ACC112 (cell line): ENCODE results near the gene PHLDB3.
"Not testable (repeated sequence)": the region's sequence is repeated elsewhere in the genome, so short reads cannot be mapped to it uniquely, and the experiment has no call there.

Source experiments
- H2AFZ ChIP-seq: fragments of 200-600 bp; sonication (generic); one replicate; pipeline ENCODE4 v1.6.0; 2017; ENCODE audit warnings: antibody characterized with exemption, low read length; ENCODE audit not compliant: unreplicated experiment
- H3K27ac ChIP-seq: fragments of 200-600 bp; sonication (generic); 2 replicates; pipeline ENCODE4 v1.5.1; 2014; ENCODE audit warnings: low read depth, mild to moderate bottlenecking, antibody characterized with exemption, low read length, moderate library complexity
- H3K27me3 ChIP-seq: fragments of 200-600 bp; sonication (generic); 2 replicates; pipeline ENCODE4 v1.6.1; 2014; ENCODE audit warnings: mild to moderate bottlenecking, antibody characterized with exemption, low read length, moderate library complexity, mixed read lengths; ENCODE audit not compliant: insufficient read depth
- H3K36me3 ChIP-seq: fragments of 200-600 bp; sonication (generic); 2 replicates; pipeline ENCODE4 v1.6.1; 2016; ENCODE audit warnings: mild to moderate bottlenecking, antibody characterized with exemption, low read length, moderate library complexity, mixed read lengths; ENCODE audit not compliant: insufficient read depth
- H3K4me1 ChIP-seq: fragments of 200-600 bp; sonication (generic); one replicate; pipeline ENCODE4 v1.6.1; 2016; ENCODE audit warnings: low read length, mixed read lengths; ENCODE audit not compliant: insufficient read depth, unreplicated experiment, control insufficient read depth
- H3K4me3 ChIP-seq: fragments of 200-600 bp; sonication (generic); 2 replicates; pipeline ENCODE4 v1.5.1; 2014; ENCODE audit warnings: mild to moderate bottlenecking, low read depth, low read length
- H3K79me2 ChIP-seq: fragments of 200-600 bp; sonication (generic); one replicate; pipeline ENCODE4 v1.6.0; 2016; ENCODE audit warnings: low read length; ENCODE audit not compliant: control insufficient read depth, unreplicated experiment, insufficient read depth

Gene PHLDB3

DNA sequence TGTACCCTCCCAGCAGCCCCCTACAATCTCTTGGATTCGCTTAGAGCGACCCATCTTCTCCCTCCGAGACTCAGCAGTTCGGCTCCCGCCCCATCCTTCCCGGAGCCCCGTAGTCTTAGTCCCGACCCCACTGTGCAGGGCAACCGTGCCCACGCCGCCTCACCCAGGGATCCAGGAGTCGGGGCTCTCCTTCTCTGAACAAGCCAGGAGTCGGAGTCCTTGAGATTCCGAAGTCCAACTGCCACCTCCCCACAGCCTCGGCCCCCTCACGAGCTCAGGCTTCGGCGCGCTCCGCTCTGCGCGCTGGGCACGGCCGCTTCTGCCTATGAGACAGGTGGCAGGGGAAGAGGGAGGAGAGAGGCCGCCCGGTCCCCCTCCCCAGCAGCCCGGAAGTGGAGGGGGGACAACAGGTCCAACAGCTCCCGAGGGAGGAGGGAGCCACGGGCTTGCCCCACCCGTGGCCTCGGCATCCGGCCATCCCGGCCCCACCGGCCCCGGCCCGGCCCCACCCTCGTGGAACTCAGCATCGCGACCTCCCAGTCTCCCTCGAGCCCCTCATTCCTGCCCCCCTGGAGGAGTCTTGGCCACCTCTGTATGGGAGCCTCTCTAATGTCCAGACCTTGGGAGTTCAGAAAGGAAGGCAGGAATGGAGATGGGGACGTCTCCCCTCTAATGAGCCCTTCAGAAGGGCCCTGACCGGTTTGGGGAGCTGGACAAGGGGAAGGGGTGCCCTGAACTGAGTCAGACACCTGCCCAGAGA is at the start of gene PHLDB3:
TSS of gene PHLDB3 (minus strand) at position 321 of the 760 bp plus-strand sequence. CDS start 628 bp downstream, outside the sequence.
- Histone ChIP-seq H3K36me3 (no peaks in the 10 kb centered on the region), H3K79me2 (no peaks in the 10 kb centered on the region), H3K4me1 (peaks cover 9% of the 10 kb centered on the region), H3K27ac (peak within 1 kb of the TSS; percentile 22; the same call in 1 of the 2 replicates), H3K27me3 (no peaks in the 10 kb centered on the region), H2AFZ (peak within 1 kb of the TSS; percentile 81), H3K4me3 (peak within 1 kb of the TSS; percentile 90)

DNA sequence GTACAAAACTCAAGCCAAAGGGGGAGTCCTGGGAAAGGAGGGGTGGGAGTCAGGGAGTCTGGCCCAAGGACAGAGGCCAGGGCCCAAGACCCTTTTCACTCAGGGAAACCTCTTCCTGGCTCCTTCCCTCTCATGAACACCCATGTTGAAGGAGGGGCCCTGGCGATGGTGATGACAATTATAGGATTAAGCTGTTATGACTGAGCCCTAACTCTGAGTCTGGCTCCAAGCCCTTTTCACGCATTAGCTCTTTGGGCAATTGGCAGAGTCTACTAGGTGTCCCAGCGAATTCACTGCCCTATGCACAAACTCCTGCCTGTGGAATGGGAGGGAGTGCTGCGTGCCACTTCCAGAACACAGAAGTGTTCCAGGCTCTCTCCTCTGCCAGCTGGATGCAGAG is 49.1 kb upstream of the PHLDB3 start:
- H3K27ac ChIP-seq, result no peak overlapping the region
- H3K79me2 ChIP-seq, result no peaks in the 10 kb centered on the region

GRCh38 chr19:43552616-43553015 is 48.1 kb upstream of the PHLDB3 start:
- H3K79me2 ChIP-seq, result no peaks in the 10 kb centered on the region
- no peak overlapping the region for H3K27ac ChIP-seq
- H3K4me1 ChIP-seq, result no peaks in the 10 kb centered on the region
- H3K36me3 ChIP-seq, result no peaks in the 10 kb centered on the region
- H2AFZ ChIP-seq, result no peak overlapping the region
- no peak overlapping the region for H3K4me3 ChIP-seq
- no peaks in the 10 kb centered on the region for H3K27me3 ChIP-seq

More for the DNA sequence above, 49.1 kb upstream of the PHLDB3 start:
- no peak overlapping the region for H3K4me3 ChIP-seq
- peaks cover 3% of the 10 kb centered on the region for H3K4me1 ChIP-seq
- H3K36me3 ChIP-seq, result no peaks in the 10 kb centered on the region
- H2AFZ ChIP-seq, result no peak overlapping the region
- H3K27me3 ChIP-seq, result no peaks in the 10 kb centered on the region

DNA sequence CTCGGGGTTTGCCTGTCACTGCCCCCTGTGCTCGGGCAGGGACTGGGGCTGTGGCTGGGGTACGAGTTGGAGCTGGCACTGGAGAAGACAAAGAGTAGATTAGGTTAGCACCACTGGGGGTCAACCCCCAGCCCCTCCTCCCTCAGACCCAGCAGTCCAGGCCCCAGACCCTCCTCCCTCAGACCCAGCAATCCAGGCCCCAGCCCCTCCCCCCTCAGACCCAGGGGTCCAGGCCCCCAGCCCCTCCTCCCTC is 47.6 kb upstream of the PHLDB3 start:
- Histone ChIP-seq H3K79me2 (no peaks in the 10 kb centered on the region), H2AFZ (no peak overlapping the region), H3K27me3 (no peaks in the 10 kb centered on the region), H3K4me1 (no peaks in the 10 kb centered on the region), H3K4me3 (no peak overlapping the region), H3K36me3 (no peaks in the 10 kb centered on the region), H3K27ac (no peak overlapping the region)

GRCh38 chr19:43551399-43552197 is 47.1 kb upstream of the PHLDB3 start:
- Histone ChIP-seq H3K4me1 (no peaks in the 10 kb centered on the region), H2AFZ (no peak overlapping the region), H3K27me3 (no peaks in the 10 kb centered on the region), H3K4me3 (no peak overlapping the region), H3K36me3 (no peaks in the 10 kb centered on the region), H3K79me2 (no peaks in the 10 kb centered on the region), H3K27ac (no peak overlapping the region)

DNA sequence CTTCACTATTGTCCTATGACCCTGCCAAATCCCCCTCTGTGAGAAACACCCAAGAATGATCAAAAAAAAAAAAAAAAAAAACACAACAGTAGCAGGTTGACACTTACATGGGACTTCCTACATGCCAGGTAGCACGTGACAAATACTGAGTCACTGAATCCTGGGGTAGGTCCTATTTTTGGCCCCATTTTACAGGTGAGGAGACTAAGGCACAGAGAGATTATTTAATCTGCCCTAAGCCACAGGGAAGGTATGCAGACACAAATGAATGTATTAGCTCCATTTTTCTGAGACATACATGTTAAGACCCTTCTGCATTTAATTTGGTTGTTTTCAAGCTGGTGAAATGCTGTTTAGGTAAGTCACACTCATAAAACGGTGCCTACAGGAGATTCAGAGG is 44.2 kb upstream of the PHLDB3 start:
- no peak overlapping the region for H2AFZ ChIP-seq
- H3K27me3 ChIP-seq, result no peaks in the 10 kb centered on the region
- no peak overlapping the region for H3K27ac ChIP-seq
- H3K4me3 ChIP-seq, result no peak overlapping the region
- H3K36me3 ChIP-seq, result no peaks in the 10 kb centered on the region
- no peaks in the 10 kb centered on the region for H3K79me2 ChIP-seq
- no peaks in the 10 kb centered on the region for H3K4me1 ChIP-seq

- not testable (repeated sequence) for H3K4me3 ChIP-seq, H3K27ac ChIP-seq, H3K27me3 ChIP-seq, H2AFZ ChIP-seq, H3K4me1 ChIP-seq, H3K36me3 ChIP-seq, H3K79me2 ChIP-seq
Observed at GRCh38 chr19:43547926-43548325, 43.4 kb upstream of the PHLDB3 start.

DNA sequence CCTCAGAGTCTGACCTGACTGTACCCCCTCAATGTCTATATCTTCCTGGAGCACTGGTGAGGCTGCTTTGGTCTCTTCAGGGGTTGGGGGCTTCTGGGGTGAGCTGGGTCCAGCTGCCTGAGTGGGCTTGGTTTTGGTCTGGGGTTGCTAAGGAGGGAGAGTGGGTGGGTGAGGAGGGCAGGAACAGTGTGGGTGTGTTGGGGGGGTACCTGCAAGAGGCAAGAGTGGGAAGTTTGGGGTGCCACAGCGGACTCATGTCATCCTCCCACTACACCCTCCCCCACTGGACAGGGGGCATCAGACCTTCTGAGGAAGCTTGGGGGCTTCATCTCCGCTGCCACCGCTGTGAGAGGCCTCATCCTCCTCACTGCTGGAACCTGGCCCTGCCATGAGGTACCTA is 42.0 kb upstream of the PHLDB3 start:
- Histone ChIP-seq H3K27ac (no peak overlapping the region), H3K36me3 (no peaks in the 10 kb centered on the region)

GRCh38 chr19:43545981-43546380 is 41.4 kb upstream of the PHLDB3 start:
- Histone ChIP-seq H3K36me3 (no peaks in the 10 kb centered on the region), H3K79me2 (no peaks in the 10 kb centered on the region), H3K27me3 (no peaks in the 10 kb centered on the region)

More for the DNA sequence above, 42.0 kb upstream of the PHLDB3 start:
- Histone ChIP-seq H3K4me3 (no peak overlapping the region), H2AFZ (no peak overlapping the region), H3K79me2 (no peaks in the 10 kb centered on the region), H3K4me1 (no peaks in the 10 kb centered on the region), H3K27me3 (no peaks in the 10 kb centered on the region)

GRCh38 chr19:43545276-43545675 is 40.7 kb upstream of the PHLDB3 start:
- H3K4me1 ChIP-seq, result no peaks in the 10 kb centered on the region
- H3K36me3 ChIP-seq, result no peaks in the 10 kb centered on the region
- H3K79me2 ChIP-seq, result no peaks in the 10 kb centered on the region
- H3K27me3 ChIP-seq, result no peaks in the 10 kb centered on the region
- H3K4me3 ChIP-seq, result no peak overlapping the region
- H3K27ac ChIP-seq, result no peak overlapping the region
- no peak overlapping the region for H2AFZ ChIP-seq

More at GRCh38 chr19:43545981-43546380, 41.4 kb upstream of the PHLDB3 start:
- no peaks in the 10 kb centered on the region for H3K4me1 ChIP-seq
- no peak overlapping the region for H2AFZ ChIP-seq
- no peak overlapping the region for H3K27ac ChIP-seq
- H3K4me3 ChIP-seq, result no peak overlapping the region

- no peak overlapping the region for H3K4me3 ChIP-seq
- no peaks in the 10 kb centered on the region for H3K4me1 ChIP-seq
- peaks cover 2% of the 10 kb centered on the region for H3K36me3 ChIP-seq
- no peaks in the 10 kb centered on the region for H3K79me2 ChIP-seq
- no peaks in the 10 kb centered on the region for H3K27me3 ChIP-seq
- no peak overlapping the region for H3K27ac ChIP-seq
- H2AFZ ChIP-seq, result no peak overlapping the region
Observed at GRCh38 chr19:43544077-43544476, 39.5 kb upstream of the PHLDB3 start.
